VCaP (cell line): Measurements from ENCODE around the gene SMYD3.
A peak's percentile ranks its signal among the peaks of the same experiment; 100 is the strongest.

Experiments
- H3K27ac ChIP-seq: fragments of 450-650 bp; 2 replicates; pipeline ENCODE4 v1.5.1; 2017
- CTCF ChIP-seq: fragments of 450-650 bp; conservative IDR thresholded peaks from 2 replicates; pipeline ENCODE4 v1.5.1; 2017; ENCODE audit warnings: mild to moderate bottlenecking, moderate library complexity

The SMYD3 gene

GRCh38 chr1:246318622-246319021 lies 188.5 kb downstream of the SMYD3 start:
- H3K27ac ChIP-seq, result no peak overlapping the region
- TF ChIP-seq CTCF, result no peak

GRCh38 chr1:246318036-246318359 lies 189.1 kb downstream of the SMYD3 start:
- TF ChIP-seq CTCF, result no peak
- H3K27ac ChIP-seq, result no peak overlapping the region

- H3K27ac ChIP-seq, result peak overlapping the region; percentile 83; the same call in 1 of the 2 replicates
- TF ChIP-seq CTCF, result no peak
Measured at GRCh38 chr1:246317332-246318035, 189.6 kb downstream of the SMYD3 start.

GRCh38 chr1:246311461-246311860 lies 195.6 kb downstream of the SMYD3 start:
- H3K27ac ChIP-seq, result no peak overlapping the region
- TF ChIP-seq CTCF, result no peak

- H3K27ac ChIP-seq, result no peak overlapping the region
- TF ChIP-seq CTCF, result no peak
Measured at GRCh38 chr1:246309247-246309884, 197.7 kb downstream of the SMYD3 start.

GRCh38 chr1:246308533-246309075 lies 198.5 kb downstream of the SMYD3 start:
- no peak for TF ChIP-seq CTCF

GRCh38 chr1:246306415-246307037 lies 200.6 kb downstream of the SMYD3 start:
- no peak for TF ChIP-seq CTCF
- H3K27ac ChIP-seq, result no peak overlapping the region

More at GRCh38 chr1:246308533-246309075, 198.5 kb downstream of the SMYD3 start:
- no peak overlapping the region for H3K27ac ChIP-seq
